ENCODE data around the gene EIF4E1B.

Gene EIF4E1B

DNA sequence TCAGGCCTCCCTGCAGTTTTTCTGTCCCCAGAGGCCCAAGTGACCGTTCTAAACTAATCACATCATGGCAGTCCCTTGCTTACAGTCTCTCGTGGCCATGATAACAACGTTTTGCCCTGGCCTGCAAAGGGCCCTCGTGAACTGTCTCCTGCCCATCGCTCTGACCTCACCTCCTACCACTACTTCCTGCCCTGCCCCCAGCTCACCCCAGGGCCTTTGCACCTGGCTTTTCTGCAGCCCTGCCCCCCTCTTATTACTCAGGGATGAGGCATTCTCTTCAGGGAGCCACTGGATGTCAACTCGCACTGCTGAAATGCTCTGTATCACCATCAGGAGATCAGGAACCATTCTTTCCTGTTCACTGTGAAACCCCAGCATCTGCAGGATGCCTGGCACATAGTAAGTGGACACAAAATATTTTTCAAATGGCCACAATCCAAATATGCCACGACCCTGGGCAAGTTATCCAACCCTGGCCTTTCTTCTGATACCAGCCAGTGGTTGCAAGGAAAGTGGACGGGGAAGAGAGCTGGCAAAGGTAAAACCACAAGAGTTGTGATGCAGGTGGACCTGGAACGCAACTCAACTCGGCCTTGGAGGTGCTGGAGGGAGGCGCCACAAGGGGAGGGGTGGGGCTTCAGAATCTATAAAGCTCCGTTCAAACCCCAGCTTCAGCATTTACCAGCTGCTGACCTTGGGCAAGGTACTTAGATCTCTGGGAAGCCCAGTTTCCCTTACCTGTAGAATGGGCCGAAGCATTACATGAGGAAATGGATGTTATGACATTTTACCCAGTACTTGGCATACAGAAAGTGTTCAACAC lies 1.9 kb upstream of the EIF4E1B start:
- no peak for DNase-seq

GRCh38 chr5:176629317-176629852 lies 1.1 kb upstream of the EIF4E1B start:
- no peak for DNase-seq

DNA sequence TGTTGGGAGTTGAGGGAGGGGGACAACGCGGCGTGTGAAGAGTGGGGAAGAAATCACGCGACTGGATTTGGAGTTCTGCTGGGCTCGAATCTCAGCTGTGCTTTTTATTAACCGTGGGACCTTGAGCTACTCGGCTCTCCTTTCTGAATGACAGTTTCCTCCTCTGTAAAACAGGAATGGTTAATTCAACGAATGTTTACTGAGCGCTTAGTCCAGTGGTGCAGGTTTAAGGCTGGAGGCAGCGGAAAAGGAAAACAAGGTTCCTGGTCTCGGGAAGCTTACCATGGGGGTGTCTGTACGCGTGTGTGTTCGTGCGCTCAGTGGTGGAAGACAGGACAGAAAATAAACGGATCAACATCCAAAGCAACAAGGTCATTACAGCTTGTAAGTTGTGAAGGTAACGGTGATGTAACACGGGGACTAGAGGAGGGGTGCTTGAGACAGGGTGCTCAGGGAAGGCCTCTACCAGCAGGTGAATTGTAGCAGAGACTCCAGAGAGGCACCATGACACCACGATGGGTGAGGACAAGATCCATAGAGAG lies 277 bp downstream of the EIF4E1B start:
- peak; percentile 70 for DNase-seq

- DNase-seq: no peak
These were observed 1.1 kb downstream of the EIF4E1B start for GRCh38 chr5:176631383-176632200.

GRCh38 chr5:176632745-176633144 lies 2.3 kb downstream of the EIF4E1B start:
- peak; percentile 88 for DNase-seq

DNA sequence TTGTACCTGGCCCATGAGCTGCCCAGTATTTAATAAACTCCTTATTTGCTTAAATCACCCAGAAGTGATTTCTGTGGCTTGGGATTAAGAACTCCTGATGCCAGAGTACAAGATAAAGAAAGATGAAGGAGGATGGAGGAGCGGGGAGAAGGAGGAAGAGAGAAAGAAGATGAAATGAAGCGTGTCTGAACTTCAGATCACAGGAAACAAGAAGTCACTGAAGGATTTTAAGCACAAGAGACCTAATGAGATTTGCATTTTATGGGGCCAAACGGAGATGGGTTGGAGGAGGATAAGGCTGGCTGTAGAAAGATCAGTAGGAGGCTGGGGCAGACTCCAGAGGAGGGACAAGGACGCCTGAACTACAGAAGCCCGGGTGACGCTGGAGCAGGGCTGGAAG lies 3.1 kb downstream of the EIF4E1B start:
- no peak for DNase-seq

GRCh38 chr5:176636426-176636825 lies 6.0 kb downstream of the EIF4E1B start:
- DNase-seq: peak; percentile 20

DNA sequence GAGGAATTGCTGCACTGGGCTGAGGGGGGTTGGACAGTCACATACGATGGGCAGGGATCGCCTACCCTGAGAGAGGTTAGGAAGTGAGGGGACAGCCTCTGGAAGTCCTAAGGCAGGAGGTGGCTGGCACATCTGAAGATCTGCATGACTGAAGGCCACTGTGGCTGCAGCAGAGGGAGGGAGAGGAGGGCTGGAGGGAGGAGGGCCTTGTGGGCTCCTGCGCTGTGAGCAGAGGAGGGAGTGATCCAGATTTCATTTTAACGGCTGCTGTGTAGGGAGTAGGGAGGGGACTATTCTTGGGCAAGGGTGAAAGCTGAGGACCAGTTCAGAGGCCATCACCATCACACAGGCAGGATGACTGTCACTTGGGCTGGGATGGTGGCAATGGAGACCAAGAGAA lies 7.1 kb downstream of the EIF4E1B start:
- no peak for DNase-seq

DNA sequence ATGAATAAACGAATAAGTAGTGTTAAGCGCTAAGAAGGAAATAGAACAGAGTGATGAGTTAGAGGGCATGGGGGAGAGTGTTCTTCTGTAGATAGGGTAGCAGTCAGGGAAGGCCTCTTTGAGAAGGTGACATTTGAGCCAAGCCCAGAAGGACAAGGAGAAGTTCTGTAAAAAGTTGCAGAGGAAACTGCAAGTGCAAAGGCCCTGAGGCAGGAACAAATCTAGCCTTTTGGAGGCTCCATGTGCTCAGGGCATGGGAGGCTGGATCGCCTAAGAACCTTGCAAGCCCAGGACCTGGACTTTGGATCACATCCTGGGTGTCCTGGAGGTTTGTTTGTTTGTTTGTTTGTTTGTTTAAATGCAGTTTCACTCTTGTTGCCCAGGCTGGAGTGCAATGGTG lies 8.0 kb downstream of the EIF4E1B start:
- DNase-seq: no peak

DNA sequence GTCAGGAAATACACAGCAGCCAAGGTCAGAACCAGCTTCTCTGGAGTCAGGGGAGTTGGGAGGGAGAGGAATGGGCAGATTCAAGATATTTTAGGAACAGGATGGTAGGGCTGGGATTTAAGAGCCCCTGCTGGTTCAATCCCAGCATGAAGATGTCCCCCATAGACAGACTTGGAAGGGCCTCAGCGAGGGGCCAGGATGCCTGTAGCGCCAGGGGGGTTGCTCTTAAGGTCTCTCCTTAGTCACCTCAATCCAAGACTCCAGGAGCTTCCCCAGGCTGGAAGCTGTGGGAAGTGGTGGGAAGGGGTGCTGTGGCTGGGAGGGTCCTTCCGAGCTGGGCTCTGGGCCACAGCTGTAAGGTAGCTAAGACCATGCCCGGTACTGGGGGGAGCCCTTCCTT lies 8.7 kb downstream of the EIF4E1B start:
- DNase-seq: no peak

- DNase-seq: no peak
These were observed 9.5 kb downstream of the EIF4E1B start for GRCh38 chr5:176639981-176640380.

DNA sequence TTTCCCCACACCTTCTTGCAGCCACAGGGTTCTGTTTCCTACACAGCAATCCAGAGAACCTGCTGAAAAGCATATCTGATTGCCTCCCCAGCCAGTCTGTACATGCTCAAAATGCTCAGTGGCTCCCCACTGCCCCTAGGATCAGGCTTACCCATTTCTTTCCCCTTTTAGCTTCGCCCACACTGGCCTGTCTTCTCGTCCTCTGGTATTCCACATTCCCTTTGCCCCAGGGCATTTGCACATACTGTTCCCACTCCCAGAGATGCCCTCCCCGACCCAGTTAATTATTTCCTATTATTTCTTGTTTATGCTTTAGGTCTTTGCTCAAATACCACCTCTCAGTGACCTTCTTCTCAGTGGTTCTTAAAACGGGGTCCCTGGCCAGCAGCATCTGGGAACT lies 10.1 kb downstream of the EIF4E1B start:
- no peak for DNase-seq

DNA sequence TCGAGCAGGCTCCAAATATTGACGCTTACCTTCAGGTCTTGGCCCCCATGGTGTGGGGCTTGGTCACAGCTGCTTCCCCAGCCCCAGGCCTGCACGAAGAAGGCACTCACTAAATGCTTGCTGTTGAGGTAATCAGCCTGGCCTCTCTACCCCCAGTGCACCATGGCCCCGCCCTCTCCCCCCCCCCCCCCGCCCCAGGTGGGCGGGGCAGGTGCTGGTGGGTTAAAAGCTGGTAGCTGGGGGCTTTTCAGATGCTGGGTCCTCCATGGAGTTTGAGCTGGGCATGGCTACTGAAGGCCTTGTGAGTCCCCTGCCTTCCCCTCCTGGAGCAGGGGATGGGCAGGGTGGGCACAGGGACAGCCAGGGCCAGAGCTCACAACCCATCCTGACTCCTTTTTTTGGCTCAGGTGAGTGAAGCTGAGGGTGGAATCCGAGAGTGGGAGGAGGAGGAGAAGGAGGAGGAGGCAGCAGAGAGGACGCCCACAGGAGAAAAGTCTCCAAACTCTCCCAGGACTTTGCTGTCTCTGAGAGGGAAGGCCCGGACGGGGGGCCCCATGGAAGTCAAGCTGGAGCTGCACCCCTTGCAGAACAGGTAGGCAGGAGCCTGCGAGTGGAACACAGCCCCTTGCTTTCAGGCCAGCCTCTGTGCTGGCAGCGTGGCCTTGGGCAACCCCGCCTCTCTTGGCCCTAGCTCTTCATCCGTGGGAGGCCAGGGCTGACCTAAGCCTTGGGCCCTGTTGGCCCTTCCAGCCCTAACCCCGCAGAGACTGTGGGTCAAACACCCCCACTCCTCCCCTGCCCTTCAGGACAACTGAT lies 12.4 kb downstream of the EIF4E1B start:
- no peak for DNase-seq

- no peak for DNase-seq
These were observed 13.2 kb downstream of the EIF4E1B start for GRCh38 chr5:176643491-176644219.

DNA sequence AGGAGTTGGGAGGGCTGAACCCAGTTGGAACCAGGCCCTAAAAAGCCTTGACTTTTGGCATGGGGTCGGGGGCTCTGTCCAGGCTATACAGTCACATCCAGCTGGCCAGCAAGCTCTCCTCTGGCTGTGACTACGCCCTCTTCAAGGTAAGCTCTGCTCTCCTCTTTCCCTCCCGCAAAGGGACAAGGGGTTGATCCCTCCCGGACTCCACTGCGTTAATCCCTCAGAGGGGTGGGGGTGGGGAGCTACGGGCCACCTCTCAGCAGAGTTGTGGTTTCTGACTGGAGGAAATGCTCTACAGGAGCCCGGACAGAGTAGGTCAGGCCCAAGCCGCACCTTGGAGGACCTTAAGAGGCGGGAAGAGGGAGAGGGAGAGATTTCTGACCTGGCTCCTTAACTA lies 13.8 kb downstream of the EIF4E1B start:
- no peak for DNase-seq

DNA sequence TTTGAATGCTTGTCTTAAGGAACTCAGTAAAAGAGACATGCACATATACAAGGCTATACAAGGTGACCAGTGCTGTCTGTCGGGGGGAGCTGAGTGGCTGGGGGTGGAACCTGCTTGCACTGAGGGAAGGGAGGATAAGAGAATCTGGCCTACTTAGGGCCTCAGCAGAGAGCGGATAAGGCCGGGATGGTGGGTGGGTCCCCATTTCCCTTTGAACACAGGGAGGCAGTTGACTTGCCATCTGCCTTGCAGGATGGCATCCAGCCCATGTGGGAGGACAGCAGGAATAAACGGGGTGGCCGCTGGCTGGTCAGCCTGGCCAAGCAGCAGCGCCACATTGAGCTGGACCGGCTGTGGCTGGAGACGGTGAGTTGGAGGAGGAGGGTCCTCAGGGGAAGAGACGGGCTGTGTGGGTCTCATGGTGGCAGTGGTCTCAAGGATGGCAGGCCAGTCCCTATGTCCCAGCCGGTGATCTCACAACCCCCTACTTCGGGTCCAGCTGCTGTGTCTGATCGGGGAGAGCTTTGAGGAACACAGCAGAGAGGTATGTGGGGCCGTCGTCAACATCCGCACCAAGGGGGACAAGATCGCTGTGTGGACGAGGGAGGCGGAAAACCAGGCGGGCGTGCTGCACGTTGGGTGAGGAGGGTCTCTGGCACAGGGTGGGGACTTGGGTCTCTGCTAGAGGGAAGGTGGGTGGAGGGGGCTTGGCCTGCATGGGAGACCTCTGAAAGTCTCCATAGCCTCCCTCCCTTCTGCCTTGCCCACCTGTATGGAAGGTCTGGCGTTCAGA lies 14.6 kb downstream of the EIF4E1B start:
- DNase-seq: no peak

DNA sequence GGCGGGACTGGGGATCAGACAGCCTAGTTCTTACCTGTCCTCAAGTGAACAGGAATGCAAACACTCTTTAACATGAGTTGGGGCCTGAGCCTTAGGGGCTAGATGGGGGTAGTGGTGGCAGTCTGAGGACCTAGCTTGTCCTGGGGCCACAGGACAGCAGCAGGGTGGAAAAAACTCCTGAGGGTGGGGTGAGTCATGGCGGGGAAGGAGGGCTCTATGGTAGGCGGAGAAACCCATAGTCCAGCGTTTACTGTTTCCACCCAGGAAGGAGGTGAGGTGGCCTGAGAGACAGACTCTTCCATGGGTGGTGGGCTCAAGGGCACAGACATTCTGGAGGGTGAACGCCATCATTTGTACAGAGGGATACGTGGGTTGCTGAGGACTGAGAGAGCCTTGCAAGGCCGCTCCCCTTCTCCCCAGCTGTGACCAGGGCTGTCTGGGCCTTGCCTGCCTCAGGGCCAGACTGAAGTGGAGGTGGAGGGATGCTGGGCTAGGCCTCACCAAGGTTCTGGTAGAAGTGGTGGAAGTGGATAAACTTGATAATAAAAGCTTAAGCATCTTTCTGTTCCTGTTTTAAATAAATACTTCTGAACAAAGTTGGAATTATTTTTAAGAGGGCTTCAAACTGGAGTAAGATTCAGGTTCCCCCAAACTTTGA lies 15.7 kb downstream of the EIF4E1B start:
- DNase-seq: no peak

- no peak for DNase-seq
These were observed 16.2 kb downstream of the EIF4E1B start for GRCh38 chr5:176646707-176647029.

GRCh38 chr5:176647030-176647842 lies 16.8 kb downstream of the EIF4E1B start, which contains the start of gene TSPAN17:
TSPAN17 (plus strand) TSS chr5:176647484; CDS start chr5:176647616, 132 bp downstream.
- DNase-seq: peak; percentile 100
